Neuronal stem cell (in vitro differentiated cells): ENCODE measurements around the gene MAP3K14.
"Not testable (repeated sequence)": the region's sequence is repeated elsewhere in the genome, so short reads cannot be mapped to it uniquely, and the experiment has no call there.

Source experiments
- DNase-seq: peaks from one replicate; pipeline ENCODE4 v3.0.0-alpha.2; 2013; ENCODE audit warnings: low spot score
- H2AFZ ChIP-seq: one replicate; pipeline ENCODE4 v1.6.1; 2013; ENCODE audit warnings: mild to moderate bottlenecking, low read length, inconsistent platforms
- H2AK5ac ChIP-seq: 2 replicates; pipeline ENCODE4 v1.6.1; 2013; ENCODE audit warnings: low read depth, mild to moderate bottlenecking, inconsistent platforms, low read length, moderate library complexity, mixed read lengths
- H2BK120ac ChIP-seq: 2 replicates; pipeline ENCODE4 v1.6.1; 2013; ENCODE audit warnings: low read depth, mild to moderate bottlenecking, inconsistent platforms, low read length, moderate library complexity, mixed read lengths
- H2BK12ac ChIP-seq: one replicate; pipeline ENCODE4 v1.6.1; 2013; ENCODE audit warnings: low read length, inconsistent platforms
- H2BK15ac ChIP-seq: 2 replicates; pipeline ENCODE4 v1.6.1; 2013; ENCODE audit warnings: mild to moderate bottlenecking, low read length, inconsistent platforms, mixed read lengths
- H2BK5ac ChIP-seq: one replicate; pipeline ENCODE4 v1.6.1; 2013; ENCODE audit warnings: inconsistent platforms, mild to moderate bottlenecking, low read length, moderate library complexity
- H3K14ac ChIP-seq: one replicate; pipeline ENCODE4 v1.6.1; 2013; ENCODE audit warnings: low read length, inconsistent platforms
- H3K18ac ChIP-seq: 2 replicates; pipeline ENCODE4 v1.6.1; 2013; ENCODE audit warnings: low read length, inconsistent platforms
- H3K23ac ChIP-seq: 2 replicates; pipeline ENCODE4 v1.6.1; 2013; ENCODE audit warnings: low read depth, mild to moderate bottlenecking, mixed read lengths, low read length, inconsistent platforms; ENCODE audit not compliant: poor library complexity
- H3K27ac ChIP-seq: replicated peaks from 3 replicates; pipeline ENCODE4 v1.5.1; 2013; ENCODE audit warnings: low read length, inconsistent platforms
- H3K27me3 ChIP-seq, 3 experiments: 2 replicates each; pipeline ENCODE4 v1.6.1; 2013; ENCODE audit warnings: low read length in 3 of 3, mild to moderate bottlenecking in 2 of 3, inconsistent platforms in 1 of 3, low read depth in 1 of 3, mixed read lengths in 1 of 3, moderate library complexity in 1 of 3; ENCODE audit not compliant: control insufficient read depth in 3 of 3, insufficient read depth in 3 of 3
- H3K36me3 ChIP-seq, 2 donors: replicated peaks in 1 of 2; 2 replicates each; pipeline ENCODE4 v1.6.1; 2013; ENCODE audit warnings: low read length in 2 of 2; ENCODE audit not compliant: control insufficient read depth in 2 of 2, insufficient read depth in 2 of 2
- H3K4ac ChIP-seq: 2 replicates; pipeline ENCODE4 v1.6.1; 2013; ENCODE audit warnings: inconsistent platforms, mild to moderate bottlenecking, low read length, moderate library complexity
- H3K4me1 ChIP-seq, 2 donors: 1 replicate in 1 of 2; 2 replicates in 1 of 2; pipeline ENCODE4 v1.6.1; 2013; ENCODE audit warnings: low read length in 2 of 2, low read depth in 1 of 2; ENCODE audit not compliant: control insufficient read depth in 2 of 2, insufficient read depth in 1 of 2
- H3K4me2 ChIP-seq: one replicate; pipeline ENCODE4 v1.6.1; 2013; ENCODE audit warnings: mild to moderate bottlenecking, low read length, inconsistent platforms; ENCODE audit not compliant: insufficient read depth, poor library complexity, severe bottlenecking
- H3K4me3 ChIP-seq, 2 donors: 2 replicates each; pipeline ENCODE4 v1.5.1; 2013; ENCODE audit warnings: low read length in 2 of 2, mild to moderate bottlenecking in 2 of 2, inconsistent platforms in 1 of 2, moderate library complexity in 1 of 2
- H3K79me1 ChIP-seq: one replicate; pipeline ENCODE4 v1.6.1; 2013; ENCODE audit warnings: low read depth, mild to moderate bottlenecking, inconsistent platforms, low read length, moderate library complexity
- H3K9ac ChIP-seq: one replicate; pipeline ENCODE4 v1.6.1; 2013; ENCODE audit warnings: mild to moderate bottlenecking, low read depth, low read length, inconsistent platforms; ENCODE audit not compliant: poor library complexity
- H3K9me3 ChIP-seq, 2 donors: replicated peaks in 1 of 2; 2 replicates each; pipeline versions ENCODE3 to v1.6.1; 2013; ENCODE audit warnings: low read length in 2 of 2, mild to moderate bottlenecking in 2 of 2, inconsistent platforms in 1 of 2, low read depth in 1 of 2, mixed read lengths in 1 of 2, moderate library complexity in 1 of 2; ENCODE audit not compliant: control insufficient read depth in 2 of 2, insufficient read depth in 1 of 2
- H4K8ac ChIP-seq: one replicate; pipeline ENCODE4 v1.6.1; 2013; ENCODE audit warnings: low read depth, mild to moderate bottlenecking, inconsistent platforms, low read length, moderate library complexity
- H4K91ac ChIP-seq: one replicate; pipeline ENCODE4 v1.6.1; 2013; ENCODE audit warnings: low read length, low read depth, mild to moderate bottlenecking, inconsistent platforms; ENCODE audit not compliant: poor library complexity
- WGBS, 2 donors: extraction: QIAGEN DNeasy Blood & Tissue Kit; methylation state at CpG; one replicate each; pipeline ENCODE4 v1.1.7; 2013; ENCODE audit warnings: missing lambda C conversion rate in 2 of 2, mixed read lengths in 1 of 2; ENCODE audit not compliant: insufficient read length in 2 of 2, insufficient replicate concordance in 1 of 2; ENCODE audit errors: extremely low coverage in 2 of 2; 5-methylcytosine and 5-hydroxymethylcytosine counted together

The MAP3K14 gene

DNA sequence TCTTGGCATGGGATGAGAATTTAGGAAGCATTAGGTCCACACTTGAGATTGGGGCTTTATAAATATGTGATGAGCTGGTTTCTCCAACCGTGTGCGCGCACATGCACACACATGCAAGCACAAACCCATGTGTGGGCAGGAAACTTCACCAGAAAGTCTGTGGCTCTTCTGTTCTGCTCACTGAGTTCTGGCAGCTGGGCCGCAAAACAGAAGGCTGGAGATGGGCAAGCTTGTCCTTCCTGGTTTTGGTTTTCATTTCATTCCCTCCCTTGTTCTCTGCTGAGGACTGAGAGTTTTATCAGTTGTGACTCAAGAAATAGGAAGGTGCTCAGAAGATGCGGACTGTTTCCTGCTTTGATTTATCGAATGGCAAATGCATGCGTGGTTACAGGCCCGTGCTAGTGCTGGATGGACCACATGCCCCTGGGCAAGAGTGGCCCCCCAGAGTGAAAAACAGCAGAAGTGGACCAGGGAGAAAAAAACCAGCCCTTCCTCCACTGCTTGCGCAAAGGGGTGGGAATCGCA is 14.1 kb downstream of the MAP3K14 start:
- Histone ChIP-seq H3K79me1 (no peaks in the 10 kb centered on the region), H3K4ac (no peak overlapping the region), H3K18ac (no peak overlapping the region), H2AK5ac (no peak overlapping the region), H3K27ac (no peak overlapping the region), H4K91ac (no peak overlapping the region), H3K9ac (no peak overlapping the region), H2BK5ac (no peak overlapping the region), H2BK12ac (no peak overlapping the region), H2BK15ac (no peak overlapping the region), H2BK120ac (no peak overlapping the region), H3K4me3 (no peak overlapping the region), H3K4me2 (no peak overlapping the region), H3K14ac (no peak overlapping the region), H3K36me3 (peaks cover 0 to 5% of the 10 kb centered on the region in 2 donors), H3K9me3 (no peaks in the 10 kb centered on the region), H3K27me3 (no peaks in the 10 kb centered on the region), H3K23ac (no peak overlapping the region), H3K4me1 (peaks cover 2 to 12% of the 10 kb centered on the region in 2 donors), H2AFZ (no peak overlapping the region), H4K8ac (no peak overlapping the region)
- WGBS, 2 donors = no CpG with 5 or more reads among the region's 10 CpGs
- DNase-seq = no peak

DNA sequence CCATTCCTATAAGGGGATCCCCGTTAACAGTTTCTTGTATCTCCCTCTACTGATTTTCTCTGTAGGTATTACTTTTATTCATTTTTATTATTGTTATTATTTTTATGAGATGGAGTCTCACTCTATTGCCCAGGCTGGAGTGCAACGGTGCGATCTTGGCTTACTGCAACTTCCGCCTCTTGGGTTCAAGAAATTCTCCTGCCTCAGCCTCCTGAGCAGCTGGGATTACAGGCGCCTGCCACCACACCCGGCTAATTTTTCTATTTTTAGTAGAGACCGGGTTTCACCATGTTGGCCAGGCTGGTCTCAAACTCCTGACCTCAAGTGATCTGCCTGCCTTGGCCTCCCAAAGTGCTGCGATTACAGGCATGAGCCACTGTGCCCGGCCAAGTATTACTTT is 14.6 kb downstream of the MAP3K14 start:
- H3K9me3 ChIP-seq, H3K4me2 ChIP-seq, H2AK5ac ChIP-seq, H4K91ac ChIP-seq, H2BK120ac ChIP-seq, H3K9ac ChIP-seq, H2BK5ac ChIP-seq, H3K79me1 ChIP-seq, DNase-seq, H3K18ac ChIP-seq, H3K14ac ChIP-seq, H3K27me3 ChIP-seq, H2AFZ ChIP-seq, H3K4me3 ChIP-seq, H3K27ac ChIP-seq, H4K8ac ChIP-seq, H3K23ac ChIP-seq, H2BK15ac ChIP-seq, H3K36me3 ChIP-seq, H3K4ac ChIP-seq, H2BK12ac ChIP-seq: not testable (repeated sequence)
- H3K4me1 ChIP-seq = peaks cover 2 to 12% of the 10 kb centered on the region in 2 donors
- WGBS, 2 donors = no CpG with 5 or more reads among the region's 9 CpGs

DNA sequence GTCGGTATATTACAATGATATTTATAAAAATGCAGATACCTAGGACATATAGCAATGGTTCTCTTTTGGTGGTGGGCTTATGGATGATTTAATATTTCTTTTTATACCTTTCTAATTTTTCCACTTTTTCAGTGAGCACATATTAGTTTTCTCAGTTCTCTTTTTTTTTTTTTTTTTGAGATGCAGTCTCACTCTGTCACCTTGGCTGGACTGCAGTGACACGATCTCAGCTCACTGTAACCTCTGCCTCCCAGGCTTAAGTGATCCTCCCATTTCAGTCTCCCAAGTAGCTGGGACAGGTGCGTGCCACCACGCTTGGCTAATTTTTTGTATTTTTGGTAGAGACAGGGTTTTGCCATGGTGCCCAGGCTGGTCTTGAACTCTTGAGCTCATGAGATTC is 15.1 kb downstream of the MAP3K14 start:
- no peak overlapping the region for H4K8ac ChIP-seq
- no peaks in the 10 kb centered on the region for H3K27me3 ChIP-seq
- H3K79me1 ChIP-seq = no peaks in the 10 kb centered on the region
- no peak overlapping the region for H3K14ac ChIP-seq
- H2BK120ac ChIP-seq = no peak overlapping the region
- no peak overlapping the region for H2AK5ac ChIP-seq
- no peaks in the 10 kb centered on the region for H3K9me3 ChIP-seq
- H2AFZ ChIP-seq = no peak overlapping the region
- H3K4me2 ChIP-seq = no peak overlapping the region
- no peak overlapping the region for H4K91ac ChIP-seq
- H3K4ac ChIP-seq = no peak overlapping the region
- WGBS, 2 donors = no CpG with 5 or more reads among the region's 4 CpGs
- DNase-seq = no peak
- no peak overlapping the region for H2BK15ac ChIP-seq
- no peak overlapping the region for H3K4me3 ChIP-seq
- no peak overlapping the region for H3K23ac ChIP-seq
- H3K27ac ChIP-seq = no peak overlapping the region
- H3K4me1 ChIP-seq = peaks cover 2 to 12% of the 10 kb centered on the region in 2 donors
- H2BK12ac ChIP-seq = no peak overlapping the region
- no peak overlapping the region for H2BK5ac ChIP-seq
- no peaks in the 10 kb centered on the region for H3K36me3 ChIP-seq
- no peak overlapping the region for H3K9ac ChIP-seq
- H3K18ac ChIP-seq = no peak overlapping the region

DNA sequence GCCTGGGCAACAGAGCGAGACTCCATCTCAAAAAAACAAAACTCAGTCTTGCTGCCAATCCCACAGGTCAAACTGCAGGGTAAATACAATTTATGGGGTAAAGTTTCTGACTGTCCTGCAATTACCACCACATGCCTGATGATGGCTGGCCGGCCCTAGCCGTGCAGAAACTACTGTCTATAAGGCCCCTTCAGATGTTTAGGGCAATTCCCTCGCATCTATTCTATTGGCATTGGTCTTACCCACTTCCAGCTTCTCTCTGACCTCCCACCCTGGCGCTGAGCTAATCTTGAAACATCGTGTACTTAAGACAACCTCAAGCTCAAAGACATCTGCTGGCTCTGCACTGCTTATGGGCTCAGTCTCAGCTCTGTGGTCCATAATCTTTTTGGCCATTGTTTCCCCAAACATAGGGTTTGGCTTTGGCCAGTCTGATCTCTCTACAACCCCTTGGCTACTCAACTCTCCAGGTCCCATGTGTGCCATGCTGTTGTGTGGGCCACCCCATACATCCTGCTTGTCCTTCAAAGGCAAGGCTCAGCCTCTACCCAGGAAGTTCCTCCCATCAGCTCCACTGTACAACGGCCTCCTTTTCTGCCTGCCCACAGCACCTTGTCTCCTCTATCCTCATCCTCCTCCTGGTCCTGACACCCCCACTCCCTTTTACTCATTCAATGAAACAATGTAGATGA is 16.6 kb downstream of the MAP3K14 start:
- Histone ChIP-seq H2BK5ac (no peak overlapping the region), H3K14ac (no peak overlapping the region), H3K4ac (no peak overlapping the region), H2BK120ac (no peak overlapping the region), H2BK15ac (no peak overlapping the region), H3K27me3 (no peaks in the 10 kb centered on the region), H2BK12ac (no peak overlapping the region), H3K23ac (no peak overlapping the region), H3K27ac (no peak overlapping the region), H3K4me2 (no peak overlapping the region), H3K18ac (no peak overlapping the region), H3K9me3 (no peaks in the 10 kb centered on the region), H3K79me1 (no peaks in the 10 kb centered on the region), H2AFZ (no peak overlapping the region), H2AK5ac (no peak overlapping the region), H3K36me3 (peaks cover 0 to 5% of the 10 kb centered on the region in 2 donors), H4K8ac (no peak overlapping the region), H3K9ac (no peak overlapping the region), H3K4me1 (peaks cover 2 to 14% of the 10 kb centered on the region in 2 donors), H3K4me3 (peak overlapping the region in 1 of 2 donors; percentile 43), H4K91ac (no peak overlapping the region)
- DNase-seq = no peak
- WGBS, 2 donors = no CpG with 5 or more reads among the region's 7 CpGs
